Measurements from ENCODE around the gene NSL1. TPM values are rescaled to one million over a fixed set of nuclear protein-coding genes. Genes with fewer than 3 reads are reported as not detected.

The NSL1 gene
- total and polyA plus RNA-seq, 2 donors: 23.8 to 48.8 TPM

DNA sequence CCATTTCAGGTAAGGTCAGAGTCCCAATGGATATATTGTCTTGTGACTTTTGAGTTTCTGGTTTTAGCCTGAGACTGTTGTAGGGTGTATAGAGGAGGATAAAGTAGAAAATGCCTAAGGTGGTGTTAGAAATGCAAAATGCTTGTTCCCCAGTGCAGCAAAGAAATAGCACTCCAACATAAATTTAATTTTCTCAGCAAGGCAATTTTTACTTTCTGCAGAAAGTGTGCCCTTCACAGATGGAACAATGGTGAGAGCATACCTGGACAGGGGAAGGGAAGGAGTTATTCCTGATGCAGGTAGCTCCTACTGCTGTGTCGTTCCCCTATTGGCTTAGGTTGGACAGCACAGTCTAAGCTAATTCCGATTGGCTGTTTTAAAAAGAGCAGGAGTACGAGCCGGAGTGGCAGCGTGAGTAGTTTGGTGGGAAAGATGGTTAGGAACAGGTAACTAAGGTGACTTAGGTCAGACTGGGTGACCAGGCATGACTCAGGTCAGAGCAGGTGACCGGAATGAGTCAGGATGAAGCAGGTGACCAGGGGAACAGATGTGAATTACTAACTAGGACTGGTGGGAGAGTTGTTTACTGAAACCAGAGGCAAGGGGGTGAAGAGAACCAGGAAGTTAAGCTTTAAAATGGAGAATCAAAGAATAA lies 34.3 kb upstream of the NSL1 start:
- no peaks in the 10 kb centered on the region for H3K4me1 ChIP-seq (ENCODE audit: control insufficient read depth in 2 of 2, insufficient read depth in 2 of 2, low read length in 2 of 2)
- 98% methylated on average over 6 of the region's 6 CpGs for WGBS
- DNase-seq (ENCODE audit: low read depth in 6 of 9, low spot score in 9 of 9): no peak

DNA sequence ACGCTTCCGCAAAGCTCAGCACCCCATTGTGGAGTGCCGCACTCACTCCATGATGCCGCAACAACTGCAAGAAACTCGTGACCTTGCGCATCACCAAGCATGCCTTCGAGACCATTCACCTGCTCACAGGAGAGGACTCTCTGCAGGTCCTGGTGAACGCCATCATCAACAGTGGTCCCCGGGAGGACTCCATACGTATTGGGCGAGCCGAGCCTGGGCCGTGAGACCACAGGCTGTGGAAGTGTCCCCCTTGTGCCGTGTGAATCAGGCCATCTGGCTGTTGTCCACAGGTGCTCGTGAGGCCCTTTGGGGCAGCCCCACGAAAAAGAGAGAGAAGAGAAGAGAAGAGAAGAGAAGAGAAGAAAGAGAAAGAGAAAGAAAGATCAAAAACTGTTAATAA lies 32.6 kb upstream of the NSL1 start:
- 98% methylated on average over 16 of the region's 16 CpGs for WGBS
- H3K36me3 ChIP-seq (ENCODE audit: control insufficient read depth in 2 of 2, insufficient read depth in 2 of 2, low read length in 1 of 2): no peaks in the 10 kb centered on the region

More for the DNA sequence above, 34.3 kb upstream of the NSL1 start:
- Histone ChIP-seq H3K27me3 (ENCODE audit: control insufficient read depth in 2 of 2, insufficient read depth in 1 of 2, low read length in 1 of 2) (no peaks in the 10 kb centered on the region), H3K9me3 (ENCODE audit: control insufficient read depth in 2 of 2, insufficient read depth in 1 of 2, low read length in 1 of 2) (peaks cover 0 to 23% of the 10 kb centered on the region in 2 donors), H3K36me3 (ENCODE audit: control insufficient read depth in 2 of 2, insufficient read depth in 2 of 2, low read length in 1 of 2) (no peaks in the 10 kb centered on the region), H3K4me3 (ENCODE audit: low read length in 2 of 2) (no peak overlapping the region), H3K27ac (ENCODE audit: low read depth in 1 of 2, low read length in 1 of 2) (no peak overlapping the region)

GRCh38 chr1:212822956-212823355 lies 31.4 kb upstream of the NSL1 start:
- 96% methylated on average over 3 of the region's 3 CpGs for WGBS
- DNase-seq (ENCODE audit: low read depth in 6 of 9, low spot score in 9 of 9): no peak
- Histone ChIP-seq H3K27me3 (ENCODE audit: control insufficient read depth in 2 of 2, insufficient read depth in 1 of 2, low read length in 1 of 2) (no peaks in the 10 kb centered on the region), H3K4me3 (ENCODE audit: low read length in 2 of 2) (no peak overlapping the region), H3K36me3 (ENCODE audit: control insufficient read depth in 2 of 2, insufficient read depth in 2 of 2, low read length in 1 of 2) (no peaks in the 10 kb centered on the region), H3K9me3 (ENCODE audit: control insufficient read depth in 2 of 2, insufficient read depth in 1 of 2, low read length in 1 of 2) (peaks cover 0 to 23% of the 10 kb centered on the region in 2 donors), H3K4me1 (ENCODE audit: control insufficient read depth in 2 of 2, insufficient read depth in 2 of 2, low read length in 2 of 2) (peaks cover 0 to 3% of the 10 kb centered on the region in 2 donors), H3K27ac (ENCODE audit: low read depth in 1 of 2, low read length in 1 of 2) (no peak overlapping the region)

More for the DNA sequence above, 32.6 kb upstream of the NSL1 start:
- Histone ChIP-seq H3K9me3 (ENCODE audit: control insufficient read depth in 2 of 2, insufficient read depth in 1 of 2, low read length in 1 of 2) (peaks cover 0 to 23% of the 10 kb centered on the region in 2 donors), H3K4me1 (ENCODE audit: control insufficient read depth in 2 of 2, insufficient read depth in 2 of 2, low read length in 2 of 2) (peaks cover 0 to 3% of the 10 kb centered on the region in 2 donors), H3K27ac (ENCODE audit: low read depth in 1 of 2, low read length in 1 of 2) (no peak overlapping the region), H3K27me3 (ENCODE audit: control insufficient read depth in 2 of 2, insufficient read depth in 1 of 2, low read length in 1 of 2) (no peaks in the 10 kb centered on the region), H3K4me3 (ENCODE audit: low read length in 2 of 2) (no peak overlapping the region)
- DNase-seq (ENCODE audit: low read depth in 6 of 9, low spot score in 9 of 9): no peak

DNA sequence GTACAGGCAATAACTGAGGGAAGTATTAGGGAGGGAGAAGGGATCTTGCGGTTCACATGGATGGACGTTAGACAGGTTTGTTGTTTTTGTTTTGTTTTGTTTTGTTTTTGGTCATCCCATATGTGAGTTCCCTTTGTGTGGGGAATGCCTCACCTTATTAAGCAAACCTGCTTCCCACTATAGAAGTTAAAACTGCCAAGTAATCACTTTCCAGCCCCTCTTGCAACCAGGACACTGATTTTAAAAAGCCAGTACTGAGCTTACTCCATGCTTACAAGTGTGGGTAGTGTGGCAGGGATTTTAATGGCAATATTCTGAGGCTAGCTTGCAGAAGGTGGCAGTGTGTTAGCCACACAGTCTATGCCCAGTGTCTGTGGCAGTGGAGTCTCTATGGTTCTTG lies 29.4 kb upstream of the NSL1 start:
- DNase-seq (ENCODE audit: low read depth in 6 of 9, low spot score in 9 of 9): no peak
- Histone ChIP-seq H3K27me3 (ENCODE audit: control insufficient read depth in 2 of 2, insufficient read depth in 1 of 2, low read length in 1 of 2) (no peaks in the 10 kb centered on the region), H3K27ac (ENCODE audit: low read depth in 1 of 2, low read length in 1 of 2) (no peak overlapping the region), H3K4me1 (ENCODE audit: control insufficient read depth in 2 of 2, insufficient read depth in 2 of 2, low read length in 2 of 2) (peaks cover 0 to 3% of the 10 kb centered on the region in 2 donors), H3K4me3 (ENCODE audit: low read length in 2 of 2) (no peak overlapping the region), H3K9me3 (ENCODE audit: control insufficient read depth in 2 of 2, insufficient read depth in 1 of 2, low read length in 1 of 2) (peaks cover 0 to 17% of the 10 kb centered on the region in 2 donors), H3K36me3 (ENCODE audit: control insufficient read depth in 2 of 2, insufficient read depth in 2 of 2, low read length in 1 of 2) (no peaks in the 10 kb centered on the region)
- 96% methylated on average over 2 of the region's 2 CpGs for WGBS

GRCh38 chr1:212819726-212820125 lies 28.1 kb upstream of the NSL1 start:
- no peaks in the 10 kb centered on the region for H3K27me3 ChIP-seq (ENCODE audit: control insufficient read depth in 2 of 2, insufficient read depth in 1 of 2, low read length in 1 of 2)
- peaks cover 0 to 6% of the 10 kb centered on the region in 2 donors for H3K9me3 ChIP-seq (ENCODE audit: control insufficient read depth in 2 of 2, insufficient read depth in 1 of 2, low read length in 1 of 2)
- DNase-seq (ENCODE audit: low read depth in 6 of 9, low spot score in 9 of 9): no peak
- peaks cover 0 to 6% of the 10 kb centered on the region in 2 donors for H3K36me3 ChIP-seq (ENCODE audit: control insufficient read depth in 2 of 2, insufficient read depth in 2 of 2, low read length in 1 of 2)
- H3K27ac ChIP-seq (ENCODE audit: low read depth in 1 of 2, low read length in 1 of 2): no peak overlapping the region
- 20% methylated on average over 5 of the region's 5 CpGs for WGBS
- no peak overlapping the region for H3K4me3 ChIP-seq (ENCODE audit: low read length in 2 of 2)
- H3K4me1 ChIP-seq (ENCODE audit: control insufficient read depth in 2 of 2, insufficient read depth in 2 of 2, low read length in 2 of 2): peaks cover 0 to 3% of the 10 kb centered on the region in 2 donors

DNA sequence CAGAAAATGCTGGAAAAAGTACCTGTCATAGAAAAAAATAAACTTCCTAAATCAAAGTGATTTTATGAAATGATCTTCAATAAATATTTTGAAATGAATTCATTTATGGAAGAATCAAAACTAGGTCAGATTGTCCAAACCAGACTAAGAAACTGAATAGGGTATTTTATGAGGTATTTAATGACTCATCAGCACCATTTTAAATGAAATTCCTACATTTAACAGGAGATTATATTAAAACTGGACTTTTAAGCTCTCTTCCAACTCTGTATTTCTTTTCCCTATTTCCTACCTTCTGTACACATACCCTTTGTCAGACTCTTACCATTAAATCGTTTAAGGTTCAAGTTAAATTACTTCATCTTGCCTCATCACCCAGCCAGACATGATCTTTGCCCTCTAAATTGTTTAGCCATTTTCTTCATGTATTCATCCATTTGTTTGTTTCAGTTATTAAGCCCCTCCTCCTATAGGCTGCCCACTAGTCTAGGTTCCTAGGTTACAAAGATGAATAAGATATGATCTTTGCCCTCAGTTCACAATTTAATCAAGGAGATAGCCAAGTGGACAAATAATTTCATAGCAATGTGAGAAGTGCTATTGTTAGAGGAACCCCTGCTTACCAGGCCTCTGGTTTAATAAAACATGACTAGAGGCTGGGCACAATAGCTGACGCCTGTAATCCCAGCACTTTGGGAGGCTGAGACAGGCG lies 25.1 kb upstream of the NSL1 start:
- 98% methylated on average over 3 of the region's 3 CpGs for WGBS
- H3K27ac ChIP-seq (ENCODE audit: low read depth in 1 of 2, low read length in 1 of 2): no peak overlapping the region
- H3K27me3 ChIP-seq (ENCODE audit: control insufficient read depth in 2 of 2, insufficient read depth in 1 of 2, low read length in 1 of 2): no peaks in the 10 kb centered on the region
- DNase-seq (ENCODE audit: low read depth in 6 of 9, low spot score in 9 of 9): no peak
- no peak overlapping the region for H3K4me3 ChIP-seq (ENCODE audit: low read length in 2 of 2)
- peaks cover 0 to 3% of the 10 kb centered on the region in 2 donors for H3K4me1 ChIP-seq (ENCODE audit: control insufficient read depth in 2 of 2, insufficient read depth in 2 of 2, low read length in 2 of 2)
- no peaks in the 10 kb centered on the region for H3K9me3 ChIP-seq (ENCODE audit: control insufficient read depth in 2 of 2, insufficient read depth in 1 of 2, low read length in 1 of 2)
- H3K36me3 ChIP-seq (ENCODE audit: control insufficient read depth in 2 of 2, insufficient read depth in 2 of 2, low read length in 1 of 2): peaks cover 0 to 11% of the 10 kb centered on the region in 2 donors

DNA sequence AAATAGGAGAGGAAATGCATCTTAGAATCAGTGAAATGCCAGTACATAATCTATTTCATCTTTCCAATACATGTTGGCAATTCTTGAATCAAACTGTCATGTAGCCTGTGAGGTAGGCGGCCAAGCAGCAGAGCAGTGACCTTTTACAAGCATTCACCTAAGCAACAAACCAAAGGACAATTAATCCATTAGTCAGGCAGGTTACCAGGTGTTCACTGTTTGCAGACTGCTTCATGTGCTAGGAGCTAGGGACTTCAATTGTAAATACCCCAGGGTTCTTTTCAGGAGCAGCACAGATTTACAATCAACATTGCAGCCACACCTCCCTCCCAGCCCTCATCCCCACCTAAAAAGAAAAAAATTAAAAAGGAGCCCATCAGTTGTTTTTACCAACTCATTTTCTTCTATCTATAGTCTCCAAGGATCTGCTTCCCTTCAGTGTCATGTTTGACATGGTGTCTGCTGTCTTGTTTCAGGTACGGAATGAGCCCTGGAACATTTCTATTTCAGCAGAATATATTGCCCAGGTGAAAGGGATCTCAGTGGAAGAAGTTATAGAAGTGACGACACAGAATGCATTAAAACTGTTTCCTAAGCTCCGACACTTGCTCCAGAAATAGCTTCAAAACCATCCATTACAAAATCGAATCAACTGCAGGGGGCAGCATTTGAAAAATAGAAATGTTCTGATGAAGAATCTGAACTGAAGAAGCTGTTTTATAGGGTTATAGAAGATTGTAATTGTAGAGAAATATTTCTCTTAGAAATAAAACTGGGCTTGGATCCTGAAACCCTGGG lies 23.2 kb upstream of the NSL1 start:
- H3K4me3 ChIP-seq (ENCODE audit: low read length in 2 of 2): no peak overlapping the region
- peak in 1 of 9 donors; percentile 25 for DNase-seq (ENCODE audit: low read depth in 6 of 9, low spot score in 9 of 9)
- H3K27me3 ChIP-seq (ENCODE audit: control insufficient read depth in 2 of 2, insufficient read depth in 1 of 2, low read length in 1 of 2): no peaks in the 10 kb centered on the region
- H3K4me1 ChIP-seq (ENCODE audit: control insufficient read depth in 2 of 2, insufficient read depth in 2 of 2, low read length in 2 of 2): no peaks in the 10 kb centered on the region
- WGBS: 84% methylated on average over 5 of the region's 5 CpGs
- peaks cover 0 to 11% of the 10 kb centered on the region in 2 donors for H3K36me3 ChIP-seq (ENCODE audit: control insufficient read depth in 2 of 2, insufficient read depth in 2 of 2, low read length in 1 of 2)
- H3K9me3 ChIP-seq (ENCODE audit: control insufficient read depth in 2 of 2, insufficient read depth in 1 of 2, low read length in 1 of 2): no peaks in the 10 kb centered on the region
- no peak overlapping the region for H3K27ac ChIP-seq (ENCODE audit: low read depth in 1 of 2, low read length in 1 of 2)

GRCh38 chr1:212805767-212806166 lies 14.2 kb upstream of the NSL1 start:
- WGBS: 98% methylated on average over 3 of the region's 3 CpGs
- H3K36me3 ChIP-seq (ENCODE audit: control insufficient read depth in 2 of 2, insufficient read depth in 2 of 2, low read length in 1 of 2): peaks cover 0 to 46% of the 10 kb centered on the region in 2 donors

DNA sequence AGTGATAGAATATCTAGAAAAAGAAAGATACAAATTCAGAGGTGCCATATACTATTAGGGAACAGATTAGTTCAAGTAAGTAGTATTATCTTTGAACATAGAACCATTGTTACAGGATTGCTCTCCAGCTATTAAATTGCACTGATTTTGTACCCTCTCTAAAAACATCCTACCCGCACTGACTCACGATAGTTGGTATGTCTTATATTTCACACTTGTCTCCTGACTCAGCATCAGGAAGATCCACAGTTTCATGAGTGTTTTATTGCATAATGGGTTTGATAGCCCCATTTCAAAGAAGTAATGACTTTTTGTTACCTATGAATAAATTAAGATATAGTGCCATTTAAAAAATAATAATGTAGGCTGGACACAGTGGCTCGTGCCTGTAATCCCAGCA lies 6.1 kb upstream of the NSL1 start:
- Histone ChIP-seq H3K9me3 (ENCODE audit: control insufficient read depth in 2 of 2, insufficient read depth in 1 of 2, low read length in 1 of 2) (no peaks in the 10 kb centered on the region), H3K27me3 (ENCODE audit: control insufficient read depth in 2 of 2, insufficient read depth in 1 of 2, low read length in 1 of 2) (no peaks in the 10 kb centered on the region), H3K4me1 (ENCODE audit: control insufficient read depth in 2 of 2, insufficient read depth in 2 of 2, low read length in 2 of 2) (peaks cover 0 to 9% of the 10 kb centered on the region in 2 donors), H3K4me3 (ENCODE audit: low read length in 2 of 2) (no peak overlapping the region), H3K27ac (ENCODE audit: low read depth in 1 of 2, low read length in 1 of 2) (no peak overlapping the region), H3K36me3 (ENCODE audit: control insufficient read depth in 2 of 2, insufficient read depth in 2 of 2, low read length in 1 of 2) (peaks cover 8 to 39% of the 10 kb centered on the region in 2 donors)
- WGBS: 96% methylated on average over 3 of the region's 3 CpGs
- no peak for DNase-seq (ENCODE audit: low read depth in 6 of 9, low spot score in 9 of 9)

More at GRCh38 chr1:212805767-212806166, 14.2 kb upstream of the NSL1 start:
- no peak for DNase-seq (ENCODE audit: low read depth in 6 of 9, low spot score in 9 of 9)
- Histone ChIP-seq H3K4me3 (ENCODE audit: low read length in 2 of 2) (no peak overlapping the region), H3K27me3 (ENCODE audit: control insufficient read depth in 2 of 2, insufficient read depth in 1 of 2, low read length in 1 of 2) (no peaks in the 10 kb centered on the region), H3K9me3 (ENCODE audit: control insufficient read depth in 2 of 2, insufficient read depth in 1 of 2, low read length in 1 of 2) (no peaks in the 10 kb centered on the region), H3K27ac (ENCODE audit: low read depth in 1 of 2, low read length in 1 of 2) (no peak overlapping the region), H3K4me1 (ENCODE audit: control insufficient read depth in 2 of 2, insufficient read depth in 2 of 2, low read length in 2 of 2) (no peaks in the 10 kb centered on the region)

Measured in thymus (tissue), 11 donors.